HG03521 (cell line): ENCODE results near the gene GCK.
"Not testable (repeated sequence)": the region's sequence is repeated elsewhere in the genome, so short reads cannot be mapped to it uniquely, and the experiment has no call there.

ENCODE experiments used
- ATAC-seq: cut with Tn5 transposase; IDR thresholded peaks from one replicate; pipeline ENCODE4 v1.9.1; 2021; ENCODE audit warnings: mild to moderate bottlenecking, moderate library complexity; ENCODE audit not compliant: unreplicated experiment

The GCK gene

DNA sequence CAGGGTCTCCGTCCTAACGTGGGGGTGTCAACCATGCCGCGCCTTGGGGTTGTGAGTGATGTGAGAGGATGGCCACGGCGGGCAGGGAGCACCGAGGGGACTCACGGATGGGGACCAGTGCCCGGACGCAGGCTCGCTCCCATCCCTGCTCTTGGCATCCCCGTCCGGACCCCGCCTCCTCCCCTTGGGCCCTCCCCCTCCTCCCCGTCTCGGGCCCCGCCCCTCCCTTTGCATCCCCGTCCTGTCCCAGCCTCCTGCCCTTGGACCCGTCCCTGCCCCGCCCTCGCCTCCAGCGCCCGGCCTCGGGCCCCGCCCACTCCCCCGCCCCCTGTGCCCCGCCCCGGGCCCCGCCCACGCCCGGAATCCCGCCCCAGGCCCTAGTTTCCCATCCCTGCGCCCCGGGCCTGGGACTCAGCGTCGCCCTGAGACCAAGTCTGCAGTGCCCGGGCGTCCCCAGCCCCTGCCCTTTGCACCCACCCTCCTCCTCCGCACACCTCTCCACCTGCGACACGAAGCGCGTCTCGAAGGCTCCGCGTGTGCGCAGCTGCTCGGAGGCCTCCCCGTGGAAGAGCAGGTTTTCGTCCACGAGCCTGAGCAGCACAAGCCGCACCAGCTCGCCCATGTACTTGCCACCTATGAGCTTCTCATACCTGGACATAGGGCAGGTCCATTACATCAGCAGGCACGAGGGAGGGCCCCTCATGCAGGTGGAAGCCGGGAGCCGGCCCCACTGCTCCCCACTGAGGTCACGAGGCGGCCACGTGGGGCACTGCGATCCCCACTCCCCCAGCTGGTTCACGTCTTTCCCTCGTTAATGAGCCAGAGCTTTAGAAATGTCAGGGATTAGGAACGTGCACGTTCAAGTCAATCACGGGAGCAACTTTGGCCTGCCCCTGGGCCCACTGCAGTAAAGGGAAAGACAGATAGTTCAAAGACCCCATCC is 43.0 kb downstream of the GCK start:
- no peak for ATAC-seq

DNA sequence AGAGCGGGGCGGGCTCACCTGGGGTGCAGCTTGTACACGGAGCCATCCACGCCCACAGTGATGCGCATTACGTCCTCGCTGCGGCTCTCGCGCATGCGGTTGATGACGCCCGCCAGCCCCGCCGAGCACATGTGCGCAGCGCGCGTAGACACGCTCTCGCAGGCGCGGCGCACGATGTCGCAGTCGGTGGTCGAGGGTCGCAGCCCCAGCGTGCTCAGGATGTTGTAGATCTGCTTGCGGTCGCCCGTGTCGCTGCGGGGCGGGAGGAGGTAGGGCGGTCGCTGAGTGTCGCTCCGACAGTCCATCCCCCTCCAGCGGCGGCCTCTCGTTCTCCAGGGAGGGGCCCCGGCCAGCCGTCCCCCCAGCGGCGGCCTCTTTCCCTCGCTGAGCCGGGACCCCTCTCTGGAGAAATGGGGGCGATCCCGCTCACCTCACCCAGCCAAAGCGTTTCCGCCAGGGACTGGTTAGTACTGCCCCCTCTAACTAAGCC is 43.7 kb downstream of the GCK start:
- ATAC-seq = no peak

DNA sequence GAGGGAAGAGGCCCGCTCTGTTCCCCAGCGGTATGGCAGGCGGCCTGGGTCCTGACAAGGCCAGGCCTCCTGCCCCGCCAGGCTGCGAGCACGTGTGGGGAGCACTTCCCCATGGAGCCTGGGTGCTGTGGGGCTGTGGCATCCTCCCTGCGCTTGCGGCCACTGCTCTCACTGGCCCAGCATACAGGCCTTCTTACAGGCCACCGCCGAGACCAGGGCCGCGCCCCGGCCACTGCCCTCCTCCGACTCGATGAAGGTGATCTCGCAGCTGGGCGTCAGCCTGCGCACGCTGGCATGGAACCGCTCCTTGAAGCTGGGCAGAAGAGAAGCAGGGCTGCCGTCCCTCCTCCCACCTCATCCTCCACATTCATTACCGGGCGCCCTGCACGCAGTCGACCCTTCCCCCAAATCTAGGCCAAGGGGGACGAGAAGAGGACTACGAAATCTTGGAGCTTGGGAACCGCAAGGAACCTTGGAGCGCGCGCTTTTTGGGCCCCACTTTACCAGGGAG is 44.2 kb downstream of the GCK start:
- ATAC-seq = no peak

DNA sequence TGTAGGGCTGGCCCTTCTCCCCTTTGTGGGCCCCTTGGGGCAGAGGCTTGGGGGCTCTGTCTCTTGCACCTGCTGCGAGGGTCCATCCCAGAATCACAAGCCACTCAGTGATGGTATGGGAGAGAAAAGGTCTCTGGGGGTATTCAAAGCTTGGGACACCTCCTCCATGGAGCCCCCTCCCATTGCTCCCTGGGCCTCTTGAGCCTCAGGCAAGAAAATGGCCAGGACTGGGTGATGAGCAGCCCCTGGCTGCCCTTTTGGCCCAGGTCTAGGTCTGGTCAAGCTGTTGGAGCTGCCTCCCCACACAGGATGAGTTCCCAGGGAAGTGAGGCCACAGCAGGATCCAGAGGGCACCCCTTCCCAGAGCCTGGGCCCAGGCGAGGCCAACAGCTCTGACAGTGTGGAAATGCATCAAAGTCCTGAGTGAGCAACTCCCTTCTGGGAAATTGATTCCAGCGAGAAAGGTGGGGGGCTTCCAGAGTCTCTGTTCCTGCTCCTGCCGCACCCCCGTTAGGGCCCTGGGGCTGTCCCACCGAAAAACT is 44.7 kb downstream of the GCK start:
- no peak for ATAC-seq

DNA sequence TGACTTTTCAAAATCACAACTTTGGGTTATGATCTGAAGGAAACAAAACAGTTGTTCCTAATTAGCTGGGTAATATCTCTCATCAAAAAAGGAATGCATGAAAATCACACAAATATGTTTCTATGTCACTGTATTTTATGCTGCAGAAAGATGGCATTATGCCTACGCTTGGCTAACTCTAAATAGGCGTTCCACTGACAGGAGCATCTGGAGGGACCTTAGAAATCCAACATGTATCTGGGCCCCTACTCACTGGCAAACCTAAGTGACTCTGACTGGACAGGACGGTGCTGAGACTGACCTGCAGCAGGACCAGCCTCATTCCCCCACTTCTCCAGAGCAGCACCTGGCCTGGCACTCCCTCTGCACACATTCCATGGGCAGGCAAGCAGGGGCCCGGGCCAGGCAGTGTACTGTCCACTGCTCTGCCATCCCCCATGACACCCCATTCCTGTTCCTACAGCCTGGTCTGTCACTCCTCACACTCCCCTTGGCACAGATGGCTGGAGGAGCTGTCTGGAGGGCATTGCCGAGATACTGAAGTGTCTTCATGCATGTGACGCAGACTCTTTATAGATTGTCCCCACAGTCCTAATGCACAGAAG is 45.5 kb downstream of the GCK start:
- no peak for ATAC-seq

DNA sequence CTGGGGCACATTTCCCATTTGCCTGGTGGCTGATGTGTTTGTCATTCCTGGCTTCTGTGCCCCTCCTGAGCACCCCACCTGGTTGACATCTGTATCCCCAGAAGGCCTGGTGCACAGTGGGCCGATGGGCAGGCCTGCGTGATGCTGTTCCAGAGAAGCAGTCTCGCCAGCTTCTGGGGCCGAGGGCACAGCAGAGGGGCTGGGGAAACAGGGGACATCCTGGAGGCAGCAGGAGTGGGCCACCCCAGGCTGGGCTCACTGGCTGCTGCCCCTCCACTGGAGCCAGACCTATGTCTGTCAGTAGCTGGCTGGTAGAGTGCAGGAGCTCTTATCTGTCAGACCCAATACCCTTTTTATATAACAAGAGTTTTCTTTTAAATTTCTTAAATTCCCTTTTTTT is 47.2 kb downstream of the GCK start:
- ATAC-seq = no peak

DNA sequence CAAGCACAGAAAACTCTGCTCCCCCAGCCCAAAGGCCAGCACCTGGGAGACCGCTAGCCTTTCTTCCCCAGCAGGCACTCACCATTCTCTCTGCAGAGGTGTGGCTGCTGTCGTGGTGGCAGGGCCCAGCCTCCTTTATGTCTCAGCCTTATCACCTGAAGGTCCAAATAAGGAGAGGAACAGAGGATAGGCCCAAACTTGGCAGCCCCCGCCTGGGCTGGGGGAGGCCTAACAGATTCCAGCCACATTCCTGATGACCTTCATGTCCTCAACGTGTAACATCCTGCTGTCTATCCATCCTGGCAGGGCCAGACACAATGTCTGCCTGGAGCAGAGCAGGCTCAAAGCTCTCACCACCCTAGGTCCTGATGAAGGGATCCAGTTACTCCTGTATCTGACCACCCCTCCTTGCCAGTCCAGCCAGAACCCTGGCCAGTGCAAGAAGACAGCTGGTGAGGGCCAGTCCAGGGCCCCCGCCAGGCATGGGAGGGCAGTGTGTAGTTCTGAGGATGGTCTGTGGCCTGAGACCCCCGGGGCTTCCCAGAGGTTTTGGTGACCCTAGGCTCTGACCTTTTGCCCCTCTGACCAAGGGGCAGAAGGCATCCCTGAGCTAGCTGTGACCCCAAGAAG is 47.9 kb downstream of the GCK start, which contains the start of gene MYL7:
TSS of gene MYL7 (minus strand) at position 112 of the 630 bp plus-strand sequence. CDS start at position 85, 27 bp downstream.
- no peak for ATAC-seq

DNA sequence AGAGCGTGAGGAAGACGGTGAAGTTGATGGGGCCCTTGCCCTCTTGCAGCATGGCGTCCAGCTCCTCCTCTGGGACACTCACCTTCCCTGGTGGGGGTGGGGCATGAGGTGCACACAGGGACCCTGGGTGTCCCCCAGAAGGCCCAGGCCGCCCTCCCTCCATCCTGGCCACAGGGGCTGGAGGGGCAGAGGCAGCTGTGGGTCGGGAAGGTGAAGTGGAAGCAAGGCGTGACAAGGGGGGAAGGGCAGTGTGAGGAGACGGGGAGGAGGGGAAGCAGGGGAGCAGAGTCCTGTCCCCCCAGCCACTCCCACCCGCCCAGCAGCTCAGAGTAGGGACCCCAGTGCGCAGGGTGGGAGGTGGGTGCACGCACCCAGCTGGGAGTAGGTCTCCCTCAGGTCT is 48.9 kb downstream of the GCK start:
- no peak for ATAC-seq

DNA sequence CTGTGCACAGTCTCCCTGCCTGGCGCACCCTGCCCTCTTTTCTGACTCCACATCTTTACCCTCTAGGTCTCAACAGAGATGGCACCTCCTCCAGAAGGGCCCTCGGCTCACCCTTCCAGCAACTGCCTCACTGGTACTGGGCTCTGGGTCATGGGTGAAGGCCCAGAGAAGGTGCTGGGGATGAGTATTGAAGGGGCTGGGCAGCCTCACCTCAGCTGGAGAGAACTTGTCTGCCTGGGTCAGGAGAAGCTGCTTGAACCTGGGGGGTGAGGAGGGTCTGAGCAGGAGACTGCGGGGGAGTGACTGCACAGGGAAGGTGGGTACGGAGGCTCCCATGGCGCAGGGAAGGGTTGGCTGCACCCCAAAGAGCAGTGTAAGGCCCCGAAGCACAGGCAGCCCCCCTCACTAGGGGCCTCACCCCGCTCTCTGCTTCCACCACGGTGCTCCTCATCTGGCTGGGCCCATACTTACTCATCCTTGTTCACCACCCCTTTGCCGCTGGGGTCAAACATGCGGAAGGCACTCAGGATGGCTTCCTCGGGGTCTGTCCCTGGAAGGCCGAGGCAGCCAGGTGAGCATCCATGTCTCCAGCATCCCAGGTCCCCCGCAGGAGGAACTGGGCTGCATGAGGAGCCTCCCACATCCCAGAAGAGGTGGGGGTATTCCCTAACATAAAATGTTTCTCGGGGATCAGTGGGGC is 49.8 kb downstream of the GCK start:
- ATAC-seq = no peak

DNA sequence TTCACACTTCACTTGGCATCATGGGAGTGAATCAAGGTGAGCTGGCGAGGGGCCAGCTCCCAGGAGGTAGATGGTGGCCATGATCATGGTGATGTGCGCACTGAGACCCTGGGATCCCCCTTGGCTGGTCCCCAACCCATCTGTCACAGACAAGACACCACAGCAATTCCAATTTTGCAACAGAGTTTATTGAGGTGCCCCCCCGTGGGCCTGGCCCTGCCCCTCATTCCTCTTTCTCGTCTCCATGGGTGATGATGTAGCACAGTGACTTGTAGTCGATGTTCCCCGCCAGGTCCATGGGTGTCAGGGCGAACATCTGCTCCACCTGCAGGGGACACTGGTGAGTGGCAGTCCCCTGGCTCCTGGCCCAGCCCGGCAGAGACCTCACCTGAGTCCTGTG is 50.5 kb downstream of the GCK start:
- no peak for ATAC-seq

DNA sequence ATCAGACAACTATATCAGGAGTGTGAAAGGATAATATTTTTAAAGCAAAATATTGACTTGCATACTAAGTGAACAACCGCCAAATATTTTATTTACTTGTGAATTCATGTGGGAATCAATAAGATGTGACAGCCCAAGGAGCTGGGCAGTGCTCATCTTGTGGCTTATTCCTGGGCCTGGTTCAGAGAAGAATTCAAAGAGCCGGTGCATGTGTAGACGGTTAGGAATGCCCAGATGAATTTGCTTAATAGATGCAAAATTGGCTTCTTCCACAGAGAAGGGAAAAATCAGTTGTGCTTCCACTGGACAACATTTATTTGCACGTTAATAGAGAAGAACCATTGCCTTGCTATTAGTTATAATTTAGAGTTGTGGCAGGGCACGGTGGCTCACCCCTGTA is 52.5 kb downstream of the GCK start:
- ATAC-seq = no peak

DNA sequence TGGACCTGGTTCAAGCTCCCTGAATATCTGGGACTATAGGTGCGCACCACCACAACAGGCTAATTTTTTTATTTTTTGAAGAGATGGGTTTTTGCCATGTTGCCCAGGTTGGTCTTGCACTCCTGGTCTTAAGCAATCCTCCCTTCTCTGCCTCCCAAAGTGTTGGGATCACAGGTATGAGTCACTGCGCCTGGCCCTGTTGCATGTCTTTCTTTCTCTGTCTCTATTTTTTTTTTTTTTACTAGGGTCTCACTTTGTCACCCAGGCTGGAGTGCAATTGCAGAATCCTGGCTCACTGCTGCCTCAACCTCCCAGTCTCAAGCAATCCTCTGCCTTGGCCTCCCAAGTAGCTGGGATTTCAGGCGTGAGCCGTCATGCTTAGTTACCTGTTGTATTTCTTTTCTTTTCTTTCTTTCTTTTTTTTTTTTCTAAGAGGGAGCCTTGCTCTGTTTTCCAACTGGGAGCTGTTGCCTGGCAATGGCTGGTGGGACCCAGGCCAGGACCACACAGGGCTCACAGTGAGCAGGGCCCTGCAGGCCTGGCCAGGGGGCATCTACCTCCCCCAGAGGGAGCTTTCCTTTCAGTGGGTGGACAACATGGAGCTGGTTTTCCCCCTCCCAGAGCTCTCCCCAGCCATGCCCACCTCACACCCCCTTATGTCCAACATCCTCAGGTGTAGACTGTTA is 54.2 kb downstream of the GCK start:
- no peak for ATAC-seq

DNA sequence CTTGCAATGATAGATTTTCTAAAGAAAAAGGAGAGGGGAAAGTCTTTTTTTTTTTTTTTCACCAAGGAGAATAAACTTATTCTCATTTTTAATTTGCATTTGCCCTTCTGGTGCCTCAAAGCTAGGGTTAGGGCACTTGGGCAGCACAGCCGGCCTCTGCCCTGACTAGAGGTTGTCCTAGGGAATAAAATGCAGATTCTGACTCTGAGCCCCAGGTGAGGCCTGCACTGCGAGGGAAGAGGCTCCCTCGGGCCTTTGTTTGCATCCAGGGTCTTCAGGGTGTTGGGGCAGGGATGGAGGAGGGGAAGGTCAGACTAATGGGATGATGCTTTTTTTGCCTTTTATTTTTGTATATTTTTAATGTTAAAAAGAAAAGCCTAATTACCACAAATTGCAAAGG is 55.9 kb downstream of the GCK start:
- no peak for ATAC-seq

DNA sequence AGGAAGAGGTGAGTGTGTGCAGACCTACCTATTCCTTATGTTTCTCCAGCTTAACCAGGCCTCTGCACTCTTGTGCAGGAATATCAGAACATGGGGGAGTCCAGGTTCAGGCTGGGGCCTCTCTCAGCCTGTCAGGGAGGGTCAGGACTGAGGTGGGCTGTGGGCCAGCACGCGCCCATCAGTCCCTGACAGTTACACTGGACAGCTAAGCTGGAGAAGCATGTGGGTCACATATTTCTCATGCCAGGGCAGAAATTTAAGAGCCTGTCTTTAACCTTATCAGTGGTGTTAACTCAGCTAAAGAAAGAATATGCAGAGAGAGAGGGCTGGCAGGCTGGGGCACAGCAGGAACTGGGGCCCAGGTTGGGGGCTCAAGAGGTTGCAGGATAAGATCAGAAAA is 57.2 kb downstream of the GCK start:
- ATAC-seq = no peak

DNA sequence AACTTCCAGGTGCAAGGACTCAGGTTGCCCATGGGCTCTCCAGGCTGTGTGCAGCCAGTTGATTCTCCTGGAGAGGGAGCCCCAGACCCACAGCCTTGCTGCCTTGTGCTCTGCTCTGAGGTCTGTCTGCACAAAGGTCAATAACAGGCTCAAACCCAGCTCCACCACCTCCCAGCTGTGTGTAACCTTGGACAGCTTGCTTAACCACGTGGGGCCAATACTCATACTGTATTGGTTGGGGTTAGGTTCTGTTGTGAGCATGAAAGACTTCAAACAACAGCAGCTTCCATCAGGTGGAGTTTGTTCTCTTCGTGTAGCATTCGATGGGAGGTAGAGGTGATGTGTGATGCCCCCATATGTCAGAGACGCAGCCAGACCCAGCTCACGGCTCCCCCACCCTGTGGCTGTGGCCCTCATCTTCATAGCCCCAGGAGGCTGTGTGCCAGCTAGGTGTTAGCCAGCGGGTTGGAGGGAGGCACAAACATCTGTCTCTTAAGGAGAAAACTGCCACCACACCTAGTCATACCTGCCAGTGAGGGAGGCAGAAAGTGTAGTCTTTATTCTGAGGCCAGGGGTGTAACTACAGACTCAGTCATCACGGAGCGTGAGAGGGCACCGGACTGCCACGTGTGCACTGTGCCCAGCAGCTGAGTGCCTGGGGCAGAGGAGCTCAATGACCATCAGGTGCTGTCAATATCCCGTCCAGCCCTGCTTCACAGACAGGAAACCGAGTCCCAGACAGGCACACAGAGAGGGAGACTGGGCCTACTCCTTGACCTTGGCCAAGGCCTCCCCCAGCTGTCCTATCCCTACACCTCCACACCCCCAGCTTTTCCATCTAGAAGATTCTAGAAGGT is 57.8 kb downstream of the GCK start:
- ATAC-seq = no peak

DNA sequence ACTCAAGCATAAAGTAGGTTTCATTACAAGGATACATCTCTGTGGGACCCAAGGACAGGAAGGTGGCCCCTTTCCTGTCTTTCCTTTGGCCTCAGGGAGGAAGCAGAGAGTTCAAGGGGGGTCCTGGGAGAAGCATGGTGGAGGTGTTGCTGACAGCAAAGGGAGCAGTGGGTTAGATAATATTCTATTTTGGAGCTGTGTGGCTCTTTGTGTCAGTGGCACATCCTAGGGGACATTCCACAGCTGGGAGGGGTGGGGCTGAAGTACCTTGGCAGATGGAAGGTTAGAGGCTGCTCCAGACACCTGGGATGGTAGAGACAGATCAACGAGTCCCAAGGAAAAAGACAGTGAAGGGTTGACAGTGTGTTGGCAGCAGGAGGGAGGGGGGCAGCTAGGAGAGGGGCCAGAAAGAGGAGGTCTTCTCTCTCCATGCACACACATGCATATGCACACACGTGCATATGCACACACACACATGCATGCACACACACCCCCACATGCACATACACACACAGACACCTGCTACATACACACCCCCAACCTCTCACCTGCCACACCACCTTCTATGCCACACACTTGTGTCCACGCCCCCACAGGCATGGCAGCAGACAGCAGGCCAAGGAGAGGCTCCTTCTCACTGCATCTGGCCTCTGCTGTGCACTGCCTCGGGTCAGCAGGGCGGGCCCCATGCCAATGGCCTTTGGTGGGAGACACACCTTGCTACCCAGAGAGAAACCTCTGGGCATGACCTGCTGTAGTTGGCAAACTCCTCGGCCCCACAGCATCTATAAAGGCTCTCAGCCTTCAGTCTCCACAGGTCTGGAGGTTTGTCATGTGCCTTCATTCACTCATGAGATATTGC is 60.3 kb downstream of the GCK start:
- ATAC-seq = no peak

DNA sequence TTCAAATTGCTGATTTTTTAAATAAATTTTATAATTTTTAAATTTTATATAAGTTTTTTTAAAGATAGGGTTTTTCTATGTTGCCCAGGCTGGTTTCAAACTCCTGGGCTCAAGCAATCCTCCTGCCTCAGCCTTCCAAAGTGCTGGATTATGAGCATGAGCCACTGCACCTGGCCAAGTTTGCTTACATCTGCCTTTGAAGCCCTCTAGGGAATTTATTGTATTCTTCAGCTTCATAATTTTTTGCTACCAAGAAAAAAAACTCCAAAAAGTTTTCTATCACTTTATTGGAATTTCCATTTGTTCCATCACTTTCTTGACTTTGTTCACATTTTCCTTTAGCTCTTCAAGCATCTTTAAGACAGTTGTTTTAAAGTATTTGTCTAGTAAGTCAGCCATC is 62.1 kb downstream of the GCK start:
- ATAC-seq = no peak

DNA sequence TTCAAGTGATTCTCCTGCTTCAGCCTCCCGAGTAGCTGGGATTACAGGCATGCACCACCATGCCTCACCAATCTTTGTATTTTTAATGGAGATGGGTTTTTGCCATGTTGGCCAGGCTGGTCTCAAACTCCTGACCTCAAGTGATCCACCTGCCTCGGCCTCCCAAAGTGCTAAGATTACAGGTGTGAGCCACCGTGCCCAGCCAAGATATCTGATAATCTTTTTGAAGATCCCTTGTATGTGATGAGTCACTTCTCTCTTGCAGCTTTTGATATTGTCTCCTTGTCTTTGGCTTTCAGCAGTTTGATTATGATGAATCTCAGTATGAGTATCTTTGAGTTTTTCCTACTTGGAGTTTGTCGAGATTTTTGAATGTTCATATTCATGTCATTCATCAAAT is 62.7 kb downstream of the GCK start:
- ATAC-seq = not testable (repeated sequence)
